KMS-11 (cell line): ENCODE data around the gene WWTR1.

Source experiments
- H2AFZ ChIP-seq: fragments of 200-600 bp; sonication (generic); 2 replicates; pipeline ENCODE4 v1.6.1; 2016; ENCODE audit warnings: antibody characterized with exemption, mixed run types, low read depth
- H3K27ac ChIP-seq: fragments of 200-600 bp; sonication (generic); 2 replicates; pipeline ENCODE4 v1.6.1; 2016; ENCODE audit warnings: mild to moderate bottlenecking, mixed run types
- H3K27me3 ChIP-seq: fragments of 200-600 bp; sonication (generic); 2 replicates; pipeline ENCODE4 v1.6.1; 2017; ENCODE audit warnings: mild to moderate bottlenecking, low read depth, mixed run types, moderate library complexity; ENCODE audit not compliant: insufficient read depth
- H3K36me3 ChIP-seq: fragments of 200-600 bp; sonication (generic); 2 replicates; pipeline ENCODE4 v1.6.1; 2017; ENCODE audit warnings: mild to moderate bottlenecking, mixed run types; ENCODE audit not compliant: insufficient read depth
- H3K4me1 ChIP-seq: fragments of 200-600 bp; sonication (generic); 2 replicates; pipeline ENCODE4 v1.6.1; 2016; ENCODE audit warnings: mild to moderate bottlenecking, low read depth, mixed run types; ENCODE audit not compliant: poor library complexity, severe bottlenecking
- H3K4me2 ChIP-seq: fragments of 200-600 bp; sonication (generic); 2 replicates; pipeline ENCODE4 v1.7.0; 2016; ENCODE audit warnings: mild to moderate bottlenecking, mixed run types
- H3K4me3 ChIP-seq: fragments of 200-600 bp; sonication (generic); IDR thresholded peaks from 2 replicates; pipeline ENCODE4 v1.6.1; 2017; ENCODE audit warnings: low read depth, low read length, mixed read lengths; ENCODE audit not compliant: insufficient read depth
- H3K79me2 ChIP-seq: fragments of 200-600 bp; sonication (generic); 2 replicates; pipeline ENCODE4 v1.6.1; 2016; ENCODE audit warnings: low read depth, mixed run types; ENCODE audit not compliant: insufficient read depth
- H3K9ac ChIP-seq: fragments of 200-600 bp; sonication (generic); 2 replicates; pipeline ENCODE4 v1.6.1; 2016; ENCODE audit warnings: mild to moderate bottlenecking, mixed run types
- H4K20me1 ChIP-seq: fragments of 200-600 bp; sonication (generic); 2 replicates; pipeline ENCODE4 v1.6.1; 2016; ENCODE audit warnings: mild to moderate bottlenecking, mixed run types; ENCODE audit not compliant: insufficient read depth
- TF ChIP-seq, protein P1 (sequence below): fragments of 200-600 bp; sonication (generic); conservative IDR thresholded peaks from 2 replicates; pipeline ENCODE4 v1.6.1; 2017; ENCODE audit warnings: low read depth, mild to moderate bottlenecking, antibody characterized with exemption, low read length, moderate library complexity, mixed read lengths

The WWTR1 gene

DNA sequence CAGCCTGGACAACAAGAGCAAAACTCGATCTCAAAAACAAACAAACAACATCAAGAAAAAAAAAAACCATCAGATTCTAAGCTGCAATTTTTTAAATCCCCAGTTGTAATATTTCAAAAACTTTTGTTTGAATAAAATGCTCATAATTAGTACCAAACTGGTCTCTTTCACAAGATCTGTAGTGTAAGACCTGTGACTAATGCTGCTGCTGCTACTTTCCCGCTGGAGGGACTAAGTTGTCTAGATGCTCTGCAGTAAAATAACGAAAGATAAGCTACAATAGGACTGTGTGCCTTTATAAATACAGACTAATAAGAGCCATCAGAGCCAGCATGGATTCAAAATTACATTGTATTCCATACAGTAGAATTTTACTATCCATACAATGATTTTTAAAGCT, 137.9 kb downstream of the WWTR1 start:
- no peak overlapping the region for H3K27ac ChIP-seq
- TF ChIP-seq, protein P1, sequence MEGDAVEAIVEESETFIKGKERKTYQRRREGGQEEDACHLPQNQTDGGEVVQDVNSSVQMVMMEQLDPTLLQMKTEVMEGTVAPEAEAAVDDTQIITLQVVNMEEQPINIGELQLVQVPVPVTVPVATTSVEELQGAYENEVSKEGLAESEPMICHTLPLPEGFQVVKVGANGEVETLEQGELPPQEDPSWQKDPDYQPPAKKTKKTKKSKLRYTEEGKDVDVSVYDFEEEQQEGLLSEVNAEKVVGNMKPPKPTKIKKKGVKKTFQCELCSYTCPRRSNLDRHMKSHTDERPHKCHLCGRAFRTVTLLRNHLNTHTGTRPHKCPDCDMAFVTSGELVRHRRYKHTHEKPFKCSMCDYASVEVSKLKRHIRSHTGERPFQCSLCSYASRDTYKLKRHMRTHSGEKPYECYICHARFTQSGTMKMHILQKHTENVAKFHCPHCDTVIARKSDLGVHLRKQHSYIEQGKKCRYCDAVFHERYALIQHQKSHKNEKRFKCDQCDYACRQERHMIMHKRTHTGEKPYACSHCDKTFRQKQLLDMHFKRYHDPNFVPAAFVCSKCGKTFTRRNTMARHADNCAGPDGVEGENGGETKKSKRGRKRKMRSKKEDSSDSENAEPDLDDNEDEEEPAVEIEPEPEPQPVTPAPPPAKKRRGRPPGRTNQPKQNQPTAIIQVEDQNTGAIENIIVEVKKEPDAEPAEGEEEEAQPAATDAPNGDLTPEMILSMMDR = no peak
- H3K4me1 ChIP-seq = no peaks in the 10 kb centered on the region
- no peak overlapping the region for H3K4me3 ChIP-seq
- no peak overlapping the region for H2AFZ ChIP-seq
- no peaks in the 10 kb centered on the region for H3K36me3 ChIP-seq
- no peak overlapping the region for H3K4me2 ChIP-seq
- no peaks in the 10 kb centered on the region for H3K27me3 ChIP-seq
- no peaks in the 10 kb centered on the region for H4K20me1 ChIP-seq
- H3K9ac ChIP-seq = no peak overlapping the region
- H3K79me2 ChIP-seq = no peaks in the 10 kb centered on the region

DNA sequence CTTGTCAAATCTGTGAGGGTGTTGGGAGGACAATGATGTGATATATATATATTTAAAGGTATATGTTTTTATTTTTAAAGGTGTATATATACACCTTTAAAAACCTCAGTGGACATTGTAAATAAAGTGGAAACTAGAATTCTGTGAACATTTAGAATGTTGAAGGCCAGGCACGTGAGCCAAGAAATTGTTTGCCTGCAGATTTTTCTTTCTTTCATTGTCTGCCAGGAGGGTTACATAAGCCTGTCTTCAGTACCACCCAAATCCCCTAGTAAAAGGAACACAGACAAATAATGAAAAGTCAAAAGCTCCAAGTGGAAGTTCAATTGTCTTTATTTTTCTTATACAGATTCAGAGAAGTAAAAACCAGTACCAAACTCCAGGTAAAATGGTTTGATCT, 140.9 kb downstream of the WWTR1 start:
- Histone ChIP-seq H3K27ac (no peak overlapping the region), H3K27me3 (no peaks in the 10 kb centered on the region), H3K36me3 (no peaks in the 10 kb centered on the region), H2AFZ (no peak overlapping the region), H3K79me2 (no peaks in the 10 kb centered on the region), H3K4me1 (no peaks in the 10 kb centered on the region), H3K9ac (no peak overlapping the region), H3K4me3 (no peak overlapping the region), H3K4me2 (no peak overlapping the region), H4K20me1 (no peaks in the 10 kb centered on the region)
- TF ChIP-seq, protein P1 = no peak

DNA sequence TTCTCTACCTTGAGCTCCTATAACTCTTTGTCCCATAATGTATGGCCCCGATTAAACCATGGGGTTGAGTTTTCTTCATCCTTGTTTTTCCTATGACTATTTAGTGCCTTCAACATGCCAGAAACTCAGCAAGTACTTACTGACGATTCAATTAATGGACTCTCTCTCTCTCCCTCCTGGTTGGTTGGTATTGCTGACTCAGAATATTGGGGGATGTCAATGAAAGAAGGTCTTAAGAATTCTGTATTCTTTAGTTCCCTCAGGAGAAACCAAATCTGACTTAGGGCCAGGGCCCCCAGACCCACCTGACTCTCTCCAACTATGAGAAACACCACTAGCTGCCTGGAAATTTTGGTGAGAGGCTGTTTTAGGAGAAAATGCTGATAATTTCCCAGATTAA, 142.6 kb downstream of the WWTR1 start:
- Histone ChIP-seq H3K36me3 (no peaks in the 10 kb centered on the region), H2AFZ (no peak overlapping the region), H3K4me1 (no peaks in the 10 kb centered on the region), H3K27me3 (no peaks in the 10 kb centered on the region), H3K4me3 (no peak overlapping the region), H3K4me2 (no peak overlapping the region), H3K79me2 (no peaks in the 10 kb centered on the region), H3K9ac (no peak overlapping the region), H4K20me1 (no peaks in the 10 kb centered on the region), H3K27ac (no peak overlapping the region)
- TF ChIP-seq, protein P1 = no peak

DNA sequence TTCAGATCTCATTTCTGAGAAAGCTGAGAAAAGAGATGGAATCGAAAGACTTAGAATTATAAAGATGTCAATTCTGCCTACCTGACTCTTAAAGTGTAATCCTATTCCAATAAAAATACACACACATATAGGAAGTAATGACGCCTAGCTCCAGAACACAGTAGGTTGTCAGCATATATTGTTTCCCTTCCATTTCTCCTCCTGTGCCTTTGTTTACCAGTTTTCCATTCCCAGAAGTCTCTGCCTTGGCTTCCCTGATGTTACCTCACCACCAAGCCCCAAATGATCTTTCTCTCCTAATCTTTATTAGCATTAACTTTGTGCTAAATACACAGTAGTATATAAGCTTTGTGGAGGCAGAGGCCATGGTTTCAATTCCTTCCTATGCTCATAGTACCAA, 143.4 kb downstream of the WWTR1 start:
- Histone ChIP-seq H4K20me1 (no peaks in the 10 kb centered on the region), H2AFZ (no peak overlapping the region), H3K79me2 (no peaks in the 10 kb centered on the region), H3K4me1 (no peaks in the 10 kb centered on the region), H3K36me3 (no peaks in the 10 kb centered on the region), H3K9ac (no peak overlapping the region), H3K4me2 (no peak overlapping the region), H3K27me3 (no peaks in the 10 kb centered on the region), H3K4me3 (no peak overlapping the region), H3K27ac (no peak overlapping the region)
- TF ChIP-seq, protein P1 = no peak
